IPS-NIHi11 (cell line): ENCODE measurements around the gene TARS3.

Experiments used
- DNase-seq: peaks from one replicate; pipeline ENCODE4 v3.0.0; 2012; ENCODE audit warnings: mixed read lengths, low spot score

TARS3 gene

DNA sequence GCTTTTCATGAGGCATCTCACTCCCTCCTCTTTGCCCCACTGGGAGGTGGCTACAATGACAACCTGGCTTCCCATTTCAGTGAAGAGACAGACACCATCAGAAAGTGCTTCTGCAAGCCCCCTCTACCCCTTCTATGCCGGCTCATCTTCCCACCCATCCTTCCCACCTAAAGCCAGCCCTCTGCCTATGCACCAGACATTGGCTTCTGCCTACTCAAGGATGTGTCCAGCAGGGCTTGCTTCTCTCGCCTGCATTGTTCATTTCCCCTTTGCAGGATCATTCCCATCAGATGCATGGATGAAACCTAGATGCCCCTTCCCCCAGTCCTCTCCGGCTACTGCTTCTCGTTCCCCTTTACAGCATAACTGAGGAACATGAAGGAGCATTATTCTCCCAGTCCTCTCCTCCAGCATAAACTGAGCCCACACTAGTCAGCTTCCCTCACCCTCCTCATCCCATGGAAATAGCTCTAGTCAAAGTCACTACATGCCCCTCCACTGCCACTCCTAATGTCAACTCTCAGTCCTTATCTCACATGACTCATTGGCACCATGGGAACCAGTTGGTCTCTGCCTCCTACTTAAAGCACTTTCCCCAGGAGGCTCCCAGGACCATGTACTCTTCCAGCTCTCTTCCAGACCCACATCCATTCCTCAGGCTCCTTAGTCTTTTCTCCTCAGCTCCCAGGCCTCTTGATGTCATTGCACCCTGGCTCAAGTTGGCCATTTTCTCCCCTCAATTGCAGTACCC is 120.0 kb downstream of the TARS3 start:
- no peak for DNase-seq
